HepG2 (cell line): ENCODE measurements around the gene ZNF618. TPM values are rescaled to one million over a fixed set of nuclear protein-coding genes. Genes with fewer than 3 reads are reported as not detected.

ENCODE experiments used
- ATAC-seq: fragments of 200-7000 bp; cut with Tn5 transposase; 3 replicates; pipeline ENCODE4 v1.9.1; 2020; ENCODE audit warnings: mild to moderate bottlenecking, moderate library complexity
- BruUV-seq: library from RNA; stranded (reverse); fragments of 400-500 nt; replicated peaks from 2 replicates; lab custom pipeline; 2021; lab: Mats Ljungman, UMichigan
- CTCF ChIA-PET: fragments of 300-600 bp; formaldehyde crosslinking; extraction: SDS; loops from one replicate; lab custom pipeline; 2021; ENCODE audit warnings: low total read pairs, inconsistent platforms, low intra/inter-chr PET ratio; lab: Yijun Ruan, JAX
- POLR2A ChIA-PET: fragments of 350-600 bp; sonication (Branson Sonifier 250); formaldehyde crosslinking; loops from one replicate; lab custom pipeline; 2020; ENCODE audit warnings: antibody characterized with exemption, inconsistent platforms; lab: Yijun Ruan, JAX
- DNase-seq: peaks from one replicate; pipeline ENCODE4 v3.0.0-alpha.2; 2015; ENCODE audit warnings: low spot score
- FAIRE-seq: peaks from 3 replicates; lab custom pipeline; 2011; peaks lifted over from hg19 to GRCh38; lab: Jason Lieb, UNC
- H2AFZ ChIP-seq: one replicate; pipeline ENCODE4 v1.6.1; 2011; ENCODE audit warnings: low read length, inconsistent platforms
- H3K27ac ChIP-seq: fragments of 300-600 bp; 3 replicates; pipeline ENCODE4 v1.8.0; 2011; ENCODE audit warnings: mixed run types, mild to moderate bottlenecking, mixed read lengths, low read length, inconsistent platforms; ENCODE audit not compliant: insufficient read depth; ENCODE audit errors: extremely low read length
- H3K27me3 ChIP-seq, 2 experiments: fragments of 200-600 bp in 1 of 2; 2 replicates in 1 of 2; 3 replicates in 1 of 2; pipeline versions ENCODE4 v1.6.0 to v1.8.0; 2011; ENCODE audit warnings: low read length in 2 of 2, mild to moderate bottlenecking in 2 of 2, moderate library complexity in 2 of 2, inconsistent platforms in 1 of 2; ENCODE audit not compliant: insufficient read depth in 2 of 2, control insufficient read depth in 1 of 2
- H3K36me3 ChIP-seq, 2 experiments: fragments of 200-600 bp in 1 of 2; replicated peaks in 1 of 2; 2 replicates in 1 of 2; 3 replicates in 1 of 2; pipeline versions ENCODE4 v1.5.1 to v1.8.0; 2011; ENCODE audit warnings: low read length in 2 of 2, inconsistent platforms in 1 of 2; ENCODE audit not compliant: insufficient read depth in 2 of 2, control insufficient read depth in 1 of 2
- H3K4me1 ChIP-seq: 2 replicates; pipeline ENCODE4 v1.5.1; 2012; ENCODE audit warnings: low read length, inconsistent platforms; ENCODE audit not compliant: insufficient read depth
- H3K4me2 ChIP-seq: 2 replicates; pipeline ENCODE4 v1.6.0; 2011; ENCODE audit warnings: low read depth, low read length, inconsistent platforms
- H3K4me3 ChIP-seq, 3 experiments: fragments of 200-600 bp in 1 of 3; sonication (generic), shearing (Covaris generic) in 1 of 3; replicated peaks in 1 of 3; 2 replicates each; pipeline ENCODE4 v1.5.1; 2011 to 2016; ENCODE audit warnings: low read length in 3 of 3, inconsistent platforms in 2 of 3, low read depth in 2 of 3, mild to moderate bottlenecking in 2 of 3, control low read depth in 1 of 3, mixed read lengths in 1 of 3; ENCODE audit not compliant: insufficient read depth in 1 of 3
- H3K79me2 ChIP-seq: one replicate; pipeline ENCODE4 v1.6.1; 2011; ENCODE audit warnings: low read length, inconsistent platforms; ENCODE audit not compliant: insufficient read depth
- H3K9ac ChIP-seq: 2 replicates; pipeline ENCODE4 v1.6.0; 2011; ENCODE audit warnings: mild to moderate bottlenecking, low read depth, low read length, inconsistent platforms; ENCODE audit not compliant: insufficient read depth
- H3K9me3 ChIP-seq: 2 replicates; pipeline ENCODE4 v1.5.1; 2012; ENCODE audit warnings: mild to moderate bottlenecking, low read length
- H4K20me1 ChIP-seq: 2 replicates; pipeline ENCODE4 v1.6.0; 2011; ENCODE audit warnings: inconsistent platforms, mild to moderate bottlenecking, low read length, moderate library complexity; ENCODE audit not compliant: insufficient read depth
- ADNP ChIP-seq: sonication (generic); formaldehyde crosslinking; IDR thresholded peaks from 2 replicates; pipeline ENCODE4 v1.4.0; 2020; ENCODE audit warnings: missing genetic modification reagents
- CREM ChIP-seq, 2 experiments: sonication (generic) in 1 of 2; formaldehyde crosslinking in 1 of 2; IDR thresholded peaks; 2 replicates each; pipeline versions ENCODE4 v1.4.0 to v1.6.1; 2016 to 2020; ENCODE audit warnings: antibody characterized with exemption in 1 of 2, mild to moderate bottlenecking in 1 of 2, missing genetic modification reagents in 1 of 2
- DDIT3 ChIP-seq: sonication (generic); formaldehyde crosslinking; IDR thresholded peaks from 2 replicates; pipeline ENCODE4 v1.4.0; 2020; ENCODE audit warnings: mild to moderate bottlenecking, missing genetic modification reagents
- GPBP1L1 ChIP-seq: sonication (generic); formaldehyde crosslinking; IDR thresholded peaks from 2 replicates; pipeline ENCODE4 v1.5.0; 2020; ENCODE audit warnings: mild to moderate bottlenecking, missing genetic modification reagents
- HOXA5 ChIP-seq: sonication (generic); formaldehyde crosslinking; IDR thresholded peaks from 2 replicates; pipeline ENCODE4 v1.4.0; 2020; ENCODE audit warnings: missing genetic modification reagents
- MTA3 ChIP-seq: sonication (generic); formaldehyde crosslinking; IDR thresholded peaks from 2 replicates; pipeline ENCODE4 v1.4.0; 2020; ENCODE audit warnings: missing genetic modification reagents
- PAWR ChIP-seq: sonication (generic); formaldehyde crosslinking; IDR thresholded peaks from 2 replicates; pipeline ENCODE4 v1.4.0; 2020; ENCODE audit warnings: missing genetic modification reagents, mild to moderate bottlenecking, borderline replicate concordance
- RBM39 ChIP-seq: fragments of 200-400 bp; formaldehyde crosslinking; IDR thresholded peaks from one replicate; pipeline ENCODE4 v1.6.1; 2018; ENCODE audit warnings: antibody characterized with exemption, mild to moderate bottlenecking, low read depth, low read length; ENCODE audit not compliant: poor library complexity, severe bottlenecking
- TCF7 ChIP-seq: sonication (generic); IDR thresholded peaks from 2 replicates; pipeline ENCODE4 v1.6.1; 2016; ENCODE audit warnings: antibody characterized with exemption, low read depth
- ZBTB33 ChIP-seq: sonication (generic); formaldehyde crosslinking; IDR thresholded peaks from 2 replicates; pipeline ENCODE4 v1.4.0; 2020; ENCODE audit warnings: missing genetic modification reagents
- ZNF30 ChIP-seq: sonication (generic); formaldehyde crosslinking; IDR thresholded peaks from 2 replicates; pipeline ENCODE4 v1.5.0; 2020; ENCODE audit warnings: mild to moderate bottlenecking, missing genetic modification reagents
- ZNF362 ChIP-seq: sonication (generic); formaldehyde crosslinking; IDR thresholded peaks from 2 replicates; pipeline ENCODE4 v1.4.0; 2020; ENCODE audit warnings: missing genetic modification reagents, mild to moderate bottlenecking, borderline replicate concordance
- ZNF563 ChIP-seq: sonication (generic); formaldehyde crosslinking; IDR thresholded peaks from 2 replicates; pipeline ENCODE4 v1.8.0; 2022; ENCODE audit warnings: mild to moderate bottlenecking, moderate library complexity, missing genetic modification reagents
- WGBS: methylation state at CpG from one replicate; pipeline ENCODE4 v1.1.6; 2017; ENCODE audit warnings: low lambda C conversion rate; 5-methylcytosine and 5-hydroxymethylcytosine counted together
- in situ Hi-C: cut with HindIII; loops from 2 replicates; pipeline ENCODE4 v1.10.0; 2017; ENCODE audit warnings: low pct_unique_long_range_greater_than_20kb; ENCODE audit not compliant: extremely low pct_ligation_motif_present
- intact Hi-C: fragments of 100-400 bp; cut with micrococcal nuclease; formaldehyde crosslinking; loops from one replicate; pipeline ENCODE4 v1.10.0; 2022; ENCODE audit not compliant: unreplicated experiment
- polyA plus RNA-seq, 8 experiments: library from polyadenylated mRNA; depleted of rRNA in 3 of 8; stranded (reverse) in 7 of 8; unstranded in 1 of 8; fragments of >200 nt; fragmentation: Illumina TruSeq in 4 of 8; extraction: Trizol in 4 of 8; gene quantifications; 2 replicates each; pipeline versions ENCODE4 v1.2.1 to v1.2.3, GENCODE V29; 2011 to 2016; ENCODE audit warnings: low read depth in 4 of 8, missing spikeins in 1 of 8, mixed read lengths in 1 of 8; ENCODE audit not compliant: insufficient read depth in 1 of 8
- total RNA-seq, 5 experiments: library from RNA; depleted of rRNA; stranded (reverse); fragments of >200 nt; fragmentation: Illumina TruSeq; extraction: Trizol; gene quantifications; 2 replicates each; pipeline ENCODE4 v1.2.3, GENCODE V29; 2016; ENCODE audit warnings: low read depth in 1 of 5

ZNF618 gene
- total and polyA plus RNA-seq, 2 of the 13 experiments (the other 11 are each of a cell fraction or from before 2014, with no cell fraction given) = 0.07 TPM

- Histone ChIP-seq H3K4me1 (no peaks in the 10 kb centered on the region), H3K9me3 (no peaks in the 10 kb centered on the region), H4K20me1 (no peaks in the 10 kb centered on the region), H3K27me3 (peaks cover 0 to 8% of the 10 kb centered on the region in 2 experiments; a peak in 2 of 5 replicates), H3K4me3 (no peak overlapping the region), H3K27ac (no peak overlapping the region), H3K4me2 (no peak overlapping the region), H2AFZ (no peak overlapping the region), H3K79me2 (no peaks in the 10 kb centered on the region), H3K36me3 (no peaks in the 10 kb centered on the region), H3K9ac (no peak overlapping the region)
- in situ Hi-C loops (no loop called here), intact Hi-C loops (no loop called here)
- ChIA-PET POLR2A (no interaction called here), CTCF (no interaction called here)
- no peak for TF ChIP-seq ZNF563 (CRISPR knock-in tag)
- TF ChIP-seq ZBTB33 (CRISPR knock-in tag) = no peak
- TF ChIP-seq ZNF362 = no peak
- no peak for TF ChIP-seq ADNP (CRISPR knock-in tag)
- TF ChIP-seq MTA3 = no peak
- TF ChIP-seq HOXA5 (CRISPR knock-in tag) = no peak
- no peak for TF ChIP-seq CREM (IDR thresholded peaks at IDR 0.05)
- no peak for TF ChIP-seq CREM (CRISPR knock-in tag; IDR thresholded peaks at IDR 0.05)
- TF ChIP-seq ZNF30 (CRISPR knock-in tag) = no peak
- no peak for TF ChIP-seq DDIT3 (CRISPR knock-in tag)
- no peak for TF ChIP-seq RBM39
- no peak for TF ChIP-seq GPBP1L1 (CRISPR knock-in tag)
- no peak for TF ChIP-seq TCF7
- TF ChIP-seq PAWR (CRISPR knock-in tag) = no peak
- ATAC-seq (no peak), DNase-seq (no peak), FAIRE-seq (no peak)
- no TSS peak for BruUV-seq
- WGBS = 26% methylated on average over 8 of the region's 9 CpGs
Measured at GRCh38 chr9:114005371-114006154, 129.5 kb downstream of the ZNF618 start.
